ENCODE measurements around the gene TMEM131. TPM values are rescaled to one million over a fixed set of nuclear protein-coding genes. Genes with fewer than 3 reads are reported as not detected.

TMEM131 gene
- total RNA-seq, 1 donor from 2014 or later: 16.8 TPM

DNA sequence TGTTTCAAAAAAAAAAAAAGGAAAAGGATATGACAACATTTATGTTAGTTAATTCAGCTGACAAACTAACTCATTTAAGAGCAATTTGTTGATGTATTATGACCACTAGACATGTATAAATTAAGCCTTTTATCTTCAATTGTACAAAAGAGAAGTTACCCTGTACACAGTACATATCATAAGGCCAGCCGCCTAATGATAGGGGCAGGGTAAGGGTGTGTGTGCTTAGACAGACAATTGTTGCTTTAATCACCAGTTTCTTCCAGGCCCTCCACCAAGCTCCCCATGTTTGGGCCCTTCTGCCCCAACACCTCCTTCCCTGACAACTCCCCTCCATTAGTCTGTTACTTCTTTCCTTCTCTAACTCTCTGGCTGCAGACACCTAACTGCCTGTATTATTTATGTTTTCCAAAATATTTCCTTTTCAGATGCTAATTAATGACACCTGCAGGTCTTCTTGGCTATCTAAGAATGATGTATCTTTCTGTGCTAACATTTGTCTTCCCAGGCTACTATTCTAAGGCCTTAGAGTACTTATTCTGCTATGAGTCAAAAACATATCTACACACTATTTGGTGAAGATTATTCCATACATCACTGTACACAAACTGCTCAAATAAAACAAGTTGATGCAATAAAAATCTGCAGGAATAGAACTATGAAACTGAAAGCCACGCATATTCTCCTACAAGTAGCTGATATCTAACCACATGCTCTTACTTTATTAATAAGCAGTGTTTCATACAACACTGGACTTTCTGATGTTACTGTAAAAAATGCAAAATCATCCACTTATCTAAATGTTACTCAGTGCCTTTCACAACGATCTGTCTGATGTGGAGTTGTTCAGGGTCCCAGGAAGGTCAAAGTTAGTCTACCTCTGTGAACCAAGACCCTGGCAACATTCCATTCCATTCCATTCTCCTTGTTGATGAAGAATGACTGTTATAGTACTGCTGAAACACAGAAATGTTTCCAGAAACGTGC is 26.4 kb downstream of the TMEM131 start:
- Histone ChIP-seq H3K27me3 (ENCODE audit: control insufficient read depth, insufficient read depth, low read length) (no peaks in the 10 kb centered on the region), H3K4me3 (ENCODE audit: low read depth, low read length) (no peak overlapping the region), H3K36me3 (ENCODE audit: control insufficient read depth, insufficient read depth, low read length) (no peaks in the 10 kb centered on the region)
- no peak for DNase-seq (ENCODE audit: low read depth)
- TF ChIP-seq, protein P1, sequence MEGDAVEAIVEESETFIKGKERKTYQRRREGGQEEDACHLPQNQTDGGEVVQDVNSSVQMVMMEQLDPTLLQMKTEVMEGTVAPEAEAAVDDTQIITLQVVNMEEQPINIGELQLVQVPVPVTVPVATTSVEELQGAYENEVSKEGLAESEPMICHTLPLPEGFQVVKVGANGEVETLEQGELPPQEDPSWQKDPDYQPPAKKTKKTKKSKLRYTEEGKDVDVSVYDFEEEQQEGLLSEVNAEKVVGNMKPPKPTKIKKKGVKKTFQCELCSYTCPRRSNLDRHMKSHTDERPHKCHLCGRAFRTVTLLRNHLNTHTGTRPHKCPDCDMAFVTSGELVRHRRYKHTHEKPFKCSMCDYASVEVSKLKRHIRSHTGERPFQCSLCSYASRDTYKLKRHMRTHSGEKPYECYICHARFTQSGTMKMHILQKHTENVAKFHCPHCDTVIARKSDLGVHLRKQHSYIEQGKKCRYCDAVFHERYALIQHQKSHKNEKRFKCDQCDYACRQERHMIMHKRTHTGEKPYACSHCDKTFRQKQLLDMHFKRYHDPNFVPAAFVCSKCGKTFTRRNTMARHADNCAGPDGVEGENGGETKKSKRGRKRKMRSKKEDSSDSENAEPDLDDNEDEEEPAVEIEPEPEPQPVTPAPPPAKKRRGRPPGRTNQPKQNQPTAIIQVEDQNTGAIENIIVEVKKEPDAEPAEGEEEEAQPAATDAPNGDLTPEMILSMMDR (IDR thresholded peaks at IDR 0.05; ENCODE audit: insufficient read depth, low read length, poor library complexity, severe bottlenecking): no peak

DNA sequence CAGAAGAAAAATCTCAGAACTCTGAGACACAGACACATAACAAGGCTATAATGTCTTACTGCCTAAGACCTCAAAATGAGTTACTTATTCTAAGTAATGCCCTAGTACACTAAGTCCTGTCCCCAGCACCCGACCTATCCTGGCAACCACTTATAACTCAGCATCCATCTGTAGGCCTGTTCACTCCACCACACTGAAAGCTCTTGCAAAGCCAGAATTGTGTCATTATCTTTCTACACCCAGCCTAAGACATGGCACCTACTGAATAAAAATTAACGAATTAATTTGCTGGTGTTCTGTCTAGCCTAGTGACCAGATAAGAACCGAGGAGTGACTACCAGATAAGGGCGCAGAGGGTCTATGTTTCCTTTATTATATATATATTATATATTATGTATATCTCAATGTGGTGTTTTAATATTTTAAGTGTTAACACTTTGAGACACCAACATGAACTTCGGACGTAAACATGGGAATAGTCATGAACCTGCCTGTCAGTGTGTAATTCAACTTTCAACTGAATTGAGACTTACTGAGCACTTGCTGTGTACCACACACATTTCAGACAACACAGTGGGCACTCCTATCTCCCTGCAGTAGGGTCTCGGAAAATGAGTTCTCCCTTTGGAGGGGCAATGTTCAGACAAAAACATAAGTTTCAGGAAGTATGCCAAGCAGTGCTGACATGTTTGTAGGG is 27.7 kb downstream of the TMEM131 start:
- TF ChIP-seq, protein P1 (IDR thresholded peaks at IDR 0.05; ENCODE audit: insufficient read depth, low read length, poor library complexity, severe bottlenecking): no peak
- Histone ChIP-seq H3K27me3 (ENCODE audit: control insufficient read depth, insufficient read depth, low read length) (no peaks in the 10 kb centered on the region), H3K4me3 (ENCODE audit: low read depth, low read length) (no peak overlapping the region), H3K36me3 (ENCODE audit: control insufficient read depth, insufficient read depth, low read length) (no peaks in the 10 kb centered on the region)
- DNase-seq (ENCODE audit: low read depth): no peak

DNA sequence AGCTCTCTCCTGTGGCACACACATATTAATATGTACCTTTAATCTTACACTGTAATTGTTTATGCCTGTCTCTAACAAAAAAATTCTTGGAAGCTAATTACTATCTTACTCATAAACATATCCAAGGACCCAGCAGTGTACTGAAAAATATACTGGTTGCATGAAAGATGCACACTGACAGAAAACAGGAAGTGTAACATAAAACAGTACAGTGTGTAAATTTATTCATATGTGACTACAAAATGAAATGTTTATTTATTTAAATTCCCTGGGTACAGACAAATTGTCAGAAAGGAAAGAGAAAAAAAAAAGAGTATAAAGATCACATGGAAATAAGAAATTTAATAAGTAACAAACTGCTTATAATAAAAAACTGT is 28.5 kb downstream of the TMEM131 start:
- H3K4me3 ChIP-seq (ENCODE audit: low read depth, low read length): no peak overlapping the region
- no peaks in the 10 kb centered on the region for H3K27me3 ChIP-seq (ENCODE audit: control insufficient read depth, insufficient read depth, low read length)
- TF ChIP-seq, protein P1 (IDR thresholded peaks at IDR 0.05; ENCODE audit: insufficient read depth, low read length, poor library complexity, severe bottlenecking): no peak
- H3K36me3 ChIP-seq (ENCODE audit: control insufficient read depth, insufficient read depth, low read length): no peaks in the 10 kb centered on the region
- no peak for DNase-seq (ENCODE audit: low read depth)

DNA sequence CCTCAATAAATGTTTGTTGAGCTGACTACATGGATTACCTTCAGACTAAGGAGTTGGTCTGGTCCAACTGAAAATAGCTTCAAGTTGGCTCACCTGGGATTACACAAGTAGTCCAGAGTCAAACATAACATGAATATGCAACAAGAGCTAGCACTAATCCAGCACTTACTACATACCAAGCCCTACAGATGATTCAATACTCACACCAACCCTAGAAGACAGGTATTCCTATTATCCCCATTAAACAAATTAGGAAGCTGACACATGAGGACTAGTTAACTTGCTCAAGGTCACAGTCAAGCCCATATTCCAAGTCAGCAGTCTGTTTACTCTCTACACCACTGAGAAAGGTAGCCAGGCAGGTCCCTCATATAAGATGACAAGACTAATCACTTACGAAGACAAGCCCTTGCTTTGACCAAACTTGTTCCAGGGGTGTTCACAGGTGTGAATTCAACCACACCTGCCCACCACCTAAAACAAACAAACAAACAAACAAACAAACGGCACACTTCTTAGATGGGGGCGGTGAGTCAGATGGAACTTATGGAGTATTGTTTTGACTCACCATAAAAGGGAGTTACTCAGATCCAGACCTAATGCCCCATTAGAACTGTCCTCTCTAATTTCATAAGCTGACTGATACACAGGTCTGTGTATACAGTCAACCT is 29.1 kb downstream of the TMEM131 start:
- H3K27me3 ChIP-seq (ENCODE audit: control insufficient read depth, insufficient read depth, low read length): no peaks in the 10 kb centered on the region
- TF ChIP-seq, protein P1 (IDR thresholded peaks at IDR 0.05; ENCODE audit: insufficient read depth, low read length, poor library complexity, severe bottlenecking): no peak
- no peaks in the 10 kb centered on the region for H3K36me3 ChIP-seq (ENCODE audit: control insufficient read depth, insufficient read depth, low read length)
- DNase-seq (ENCODE audit: low read depth): no peak
- no peak overlapping the region for H3K4me3 ChIP-seq (ENCODE audit: low read depth, low read length)

DNA sequence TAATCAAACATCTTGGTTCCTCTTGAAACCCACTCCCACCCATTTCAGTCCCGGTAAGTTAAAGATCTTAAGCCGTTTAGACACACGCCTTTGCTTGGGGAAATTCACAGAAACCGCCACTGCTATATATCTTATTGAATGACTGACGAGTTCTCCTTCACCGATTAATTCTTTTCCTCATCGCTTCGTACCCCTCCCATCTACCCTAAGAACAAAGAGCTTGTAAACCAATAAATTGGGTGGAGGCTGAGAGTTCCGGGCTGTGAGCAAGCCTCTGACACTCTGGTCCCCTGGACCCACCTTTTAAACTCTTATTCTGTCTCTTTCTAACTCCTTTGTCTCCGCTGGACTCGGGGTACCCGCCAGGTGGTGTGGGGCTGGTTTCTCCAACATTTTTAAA is 30.6 kb downstream of the TMEM131 start:
- DNase-seq (ENCODE audit: low read depth): no peak
- no peaks in the 10 kb centered on the region for H3K27me3 ChIP-seq (ENCODE audit: control insufficient read depth, insufficient read depth, low read length)
- TF ChIP-seq, protein P1 (IDR thresholded peaks at IDR 0.05; ENCODE audit: insufficient read depth, low read length, poor library complexity, severe bottlenecking): no peak
- no peak overlapping the region for H3K4me3 ChIP-seq (ENCODE audit: low read depth, low read length)
- no peaks in the 10 kb centered on the region for H3K36me3 ChIP-seq (ENCODE audit: control insufficient read depth, insufficient read depth, low read length)
